ENCODE measurements around the gene NXPE2.
"Not testable (repeated sequence)": the region's sequence is repeated elsewhere in the genome, so short reads cannot be mapped to it uniquely, and the experiment has no call there.

The NXPE2 gene

DNA sequence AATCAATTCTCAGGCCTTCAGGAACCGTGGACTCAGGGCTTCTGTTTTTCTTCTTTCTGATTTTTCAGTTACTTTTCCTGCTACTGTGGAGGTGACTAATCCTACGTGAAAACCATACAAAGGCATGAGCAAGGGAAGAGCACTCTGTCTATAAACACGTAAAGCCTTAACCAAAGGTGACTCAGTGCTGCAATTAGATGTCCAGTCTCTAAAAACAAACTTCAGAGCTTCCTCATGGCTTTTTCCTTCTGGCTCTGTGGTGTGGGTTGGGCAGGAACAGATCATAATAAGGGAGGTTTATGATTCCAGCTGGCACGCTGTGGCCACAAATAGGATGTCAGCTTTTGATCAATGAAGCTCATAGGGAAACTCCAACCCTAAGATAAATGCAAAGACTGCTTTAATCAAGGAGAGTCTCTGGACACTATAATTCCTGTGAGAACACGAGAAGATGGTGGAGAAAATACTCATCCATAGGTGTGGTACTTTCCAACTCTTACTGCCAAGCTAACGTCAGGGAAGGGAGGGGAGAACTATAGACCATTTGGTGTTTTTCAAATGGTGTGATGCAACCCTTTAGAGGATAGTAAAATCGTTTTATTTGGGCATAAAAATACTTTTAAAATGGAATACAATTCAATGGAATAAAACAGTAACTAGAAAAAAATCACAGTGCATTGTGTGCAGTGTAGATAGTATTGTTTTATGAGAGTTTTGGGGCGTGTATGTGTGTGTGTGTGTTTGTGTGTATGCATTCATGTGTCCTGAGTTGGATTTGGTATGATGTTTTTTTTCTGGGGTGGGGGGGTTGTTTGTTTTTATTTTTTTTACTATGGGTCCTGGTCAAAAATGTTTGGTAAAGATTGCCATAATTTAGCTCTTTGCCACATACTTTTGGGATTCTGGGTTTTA, at the start of gene NXPE2:
Gene NXPE2 (plus strand): TSS at position 403 of the 912 bp plus-strand sequence. CDS start 49 bp downstream, at position 452.
- no peak for DNase-seq (ENCODE audit: low read depth in 1 of 2, low spot score in 1 of 2)

DNA sequence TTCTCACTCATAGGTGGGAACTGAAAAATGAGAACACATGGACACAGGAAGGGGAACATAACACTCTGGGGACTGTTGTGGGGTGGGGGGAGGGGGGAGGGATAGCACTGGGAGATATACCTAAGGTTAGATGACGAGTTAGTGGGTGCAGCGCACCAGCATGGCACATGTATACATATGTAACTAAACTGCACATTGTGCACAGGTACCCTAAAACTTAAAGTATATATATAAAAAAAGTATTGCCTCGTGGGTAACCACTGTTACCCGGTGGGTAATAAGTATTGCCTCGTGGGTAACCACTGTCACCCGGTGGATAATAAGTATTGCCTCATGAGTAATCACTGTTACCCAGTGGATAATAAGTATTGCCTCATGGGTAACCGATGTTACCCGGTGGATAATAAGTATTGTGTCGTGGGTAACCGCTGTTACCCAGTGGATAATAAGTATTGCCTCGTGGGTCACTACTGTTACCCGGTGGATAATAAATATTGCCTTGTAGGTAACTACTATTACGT, 46.8 kb upstream of the NXPE2 start:
- DNase-seq (ENCODE audit: low read depth in 1 of 2, low spot score in 1 of 2): not testable (repeated sequence)

DNA sequence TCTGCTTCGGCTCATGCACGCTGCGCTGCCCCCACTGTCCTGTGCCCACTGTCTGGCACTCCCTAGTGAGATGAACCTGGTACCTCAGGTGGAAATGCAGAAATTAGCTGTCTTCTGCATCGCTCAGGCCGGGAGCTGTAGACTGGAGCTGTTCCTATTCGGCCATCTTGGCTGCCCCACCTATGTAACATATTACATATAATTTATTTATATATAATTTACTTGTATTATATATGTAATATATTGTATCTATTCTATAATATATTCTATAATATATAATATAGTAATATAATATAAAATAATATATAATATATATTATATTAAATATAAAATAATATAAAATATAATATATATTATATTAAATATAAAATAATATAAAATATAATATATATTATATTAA, 38.9 kb upstream of the NXPE2 start:
- not testable (repeated sequence) for DNase-seq (ENCODE audit: low read depth in 1 of 2, low spot score in 1 of 2)

DNA sequence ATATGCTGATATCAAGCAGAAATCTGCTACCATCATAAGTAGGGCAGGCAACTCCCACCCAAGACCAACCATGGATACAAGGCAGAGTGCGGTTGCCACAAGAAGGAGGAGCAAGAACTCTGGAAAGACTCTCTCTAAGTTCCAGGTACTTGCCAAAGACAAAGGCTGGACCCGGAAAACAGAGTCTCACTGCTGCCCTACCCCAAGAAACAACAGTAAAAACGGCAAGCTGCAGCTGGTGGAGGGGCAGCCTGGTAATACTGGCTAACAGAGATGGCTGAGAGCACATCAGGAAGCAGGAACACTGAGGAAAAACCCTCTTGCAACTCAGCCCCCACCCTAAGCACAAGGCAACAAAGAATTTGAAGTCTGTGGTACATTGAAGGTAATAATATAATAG, 27.7 kb upstream of the NXPE2 start:
- DNase-seq (ENCODE audit: low read depth in 1 of 2, low spot score in 1 of 2): no peak

DNA sequence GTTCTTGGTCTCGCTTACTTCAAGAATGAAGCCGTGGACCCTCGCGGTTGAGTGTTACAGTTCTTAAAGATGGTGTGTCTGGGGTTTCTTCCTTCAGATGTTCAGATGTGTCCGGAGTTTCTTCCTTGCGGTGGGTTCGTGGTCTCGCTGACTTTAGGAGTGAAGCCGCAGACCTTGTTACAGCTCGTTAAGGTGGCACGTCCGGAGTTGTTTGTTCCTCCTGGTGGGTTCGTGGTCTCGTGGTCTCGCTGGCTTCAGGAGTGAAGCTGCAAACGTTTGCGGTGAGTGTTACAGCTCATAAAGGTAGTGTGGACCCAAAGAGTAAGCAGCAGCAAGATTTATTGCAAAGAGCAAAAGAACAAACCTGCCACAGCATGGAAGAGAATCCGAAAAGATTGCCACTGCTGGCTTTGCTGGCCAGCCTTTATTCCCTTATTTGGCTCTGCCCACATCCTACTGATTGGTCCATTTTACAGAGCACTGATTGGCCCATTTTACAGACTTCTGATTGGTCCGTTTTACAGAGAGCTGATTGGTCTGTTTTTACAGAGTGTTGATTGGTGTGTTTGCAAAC, 27.1 kb upstream of the NXPE2 start:
- DNase-seq (ENCODE audit: low read depth in 1 of 2, low spot score in 1 of 2): no peak

DNA sequence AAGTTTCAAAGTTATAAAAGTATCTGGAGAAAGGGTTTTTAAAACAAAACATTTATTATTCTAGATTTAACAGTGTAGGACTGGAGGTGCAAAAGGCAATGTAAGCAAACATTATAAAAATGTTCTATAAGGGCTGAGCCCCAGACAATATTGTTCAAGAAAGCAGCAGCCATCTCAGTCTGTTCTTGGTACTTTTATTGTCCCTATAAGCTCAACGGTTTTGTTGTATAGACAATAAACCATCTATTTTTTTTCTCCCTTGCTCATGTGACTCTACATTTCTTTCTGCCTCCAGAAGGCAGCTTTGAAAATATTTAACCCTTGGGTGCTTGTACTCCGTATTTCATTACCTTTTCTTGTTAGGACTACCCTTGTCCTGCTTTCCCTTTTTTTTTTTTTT, 25.2 kb upstream of the NXPE2 start:
- no peak for DNase-seq (ENCODE audit: low read depth in 1 of 2, low spot score in 1 of 2)

DNA sequence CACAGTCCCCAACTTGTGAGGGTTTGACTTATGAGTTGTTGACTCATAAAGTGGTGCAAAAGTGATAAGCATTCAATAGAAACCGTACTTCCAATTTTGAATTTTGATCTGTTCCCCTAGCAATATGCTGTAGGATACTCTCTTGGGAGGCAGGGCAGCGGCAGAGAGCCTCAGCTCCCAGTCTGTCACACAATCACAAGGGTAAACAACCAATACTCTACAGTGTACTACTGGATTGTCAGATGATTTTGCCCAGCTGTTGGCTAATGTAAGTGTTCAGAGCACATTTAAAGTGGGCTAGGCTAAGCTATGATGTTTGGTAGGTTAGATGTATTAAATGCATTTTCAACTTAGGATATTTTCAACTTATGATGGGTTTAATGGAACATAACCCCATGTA, 13.7 kb upstream of the NXPE2 start:
- no peak for DNase-seq (ENCODE audit: low read depth in 1 of 2, low spot score in 1 of 2)

DNA sequence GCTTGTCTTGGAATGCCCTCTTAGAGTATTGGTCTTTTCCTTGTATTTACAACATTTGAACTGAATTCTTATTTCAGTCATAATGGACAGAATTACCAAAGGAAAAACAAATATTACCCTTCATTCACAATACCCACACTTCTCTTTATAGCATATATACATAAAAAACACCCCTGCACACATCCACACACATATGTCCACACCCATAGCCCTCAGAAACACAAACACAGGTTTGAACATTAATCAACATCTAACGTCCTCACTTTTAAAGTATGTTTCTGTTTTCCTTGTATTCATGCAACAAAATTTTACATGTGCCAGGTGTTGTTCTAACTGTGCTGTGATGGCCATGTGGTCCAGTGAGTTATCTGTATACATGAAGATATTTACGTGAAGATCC, 11.6 kb upstream of the NXPE2 start:
- DNase-seq (ENCODE audit: low read depth in 1 of 2, low spot score in 1 of 2): no peak

DNA sequence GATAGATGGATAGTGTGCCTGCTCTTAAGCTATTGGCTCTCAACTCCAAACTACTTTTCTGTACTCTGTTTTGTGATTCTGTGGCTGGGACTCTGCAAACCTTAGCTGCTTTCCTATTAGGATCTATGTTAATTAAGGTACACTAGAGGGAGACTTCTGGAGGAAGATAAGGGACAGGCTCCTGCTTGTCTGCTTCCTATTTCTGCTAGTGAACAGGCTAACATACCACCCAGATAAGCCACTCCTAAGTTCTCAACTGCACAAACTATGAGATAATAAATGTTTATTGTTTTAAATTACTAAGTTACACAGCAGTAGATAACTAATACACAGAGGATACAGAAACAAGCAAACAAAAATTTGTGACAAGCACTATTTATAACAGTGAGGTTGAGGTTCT, 10.2 kb upstream of the NXPE2 start:
- DNase-seq (ENCODE audit: low read depth in 1 of 2, low spot score in 1 of 2): no peak

DNA sequence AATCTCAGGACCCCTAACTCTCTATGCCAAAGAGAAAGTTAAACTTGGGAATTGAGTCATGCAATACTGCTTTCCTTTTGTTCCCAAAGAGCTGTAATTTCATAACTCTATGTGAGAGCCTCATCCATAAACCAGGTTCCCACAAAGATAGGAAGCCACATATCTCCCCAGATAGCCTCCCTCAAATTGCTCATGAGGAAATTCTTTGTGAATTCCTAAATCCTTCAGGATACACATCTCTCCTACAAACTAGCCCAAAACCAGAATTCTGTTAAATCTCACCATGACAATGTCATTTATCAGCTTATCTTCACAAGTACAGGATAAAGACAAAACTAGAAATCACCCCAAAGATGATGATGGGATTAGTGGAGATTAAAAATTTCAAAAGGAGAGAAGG, 4.7 kb upstream of the NXPE2 start:
- DNase-seq (ENCODE audit: low read depth in 1 of 2, low spot score in 1 of 2): no peak

DNA sequence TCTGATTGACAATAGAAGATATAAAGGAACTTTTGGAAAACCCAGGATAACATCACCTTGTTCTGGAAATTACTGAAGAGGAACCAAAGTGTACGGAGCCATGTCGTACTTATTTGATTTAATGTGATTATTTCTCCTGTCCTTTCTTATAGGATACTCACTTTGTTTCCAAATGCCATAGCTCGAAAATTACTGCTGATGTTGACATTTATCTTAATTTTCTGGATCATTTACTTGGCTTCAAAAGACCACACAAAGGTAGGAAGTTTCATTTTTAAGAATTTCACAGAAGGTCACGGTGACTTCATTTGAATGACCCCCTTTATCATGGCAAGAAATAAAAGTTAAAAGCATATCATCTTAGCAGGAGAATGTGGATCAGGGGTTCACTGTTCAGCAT, 1.2 kb downstream of the NXPE2 start:
- DNase-seq (ENCODE audit: low read depth in 1 of 2, low spot score in 1 of 2): no peak

DNA sequence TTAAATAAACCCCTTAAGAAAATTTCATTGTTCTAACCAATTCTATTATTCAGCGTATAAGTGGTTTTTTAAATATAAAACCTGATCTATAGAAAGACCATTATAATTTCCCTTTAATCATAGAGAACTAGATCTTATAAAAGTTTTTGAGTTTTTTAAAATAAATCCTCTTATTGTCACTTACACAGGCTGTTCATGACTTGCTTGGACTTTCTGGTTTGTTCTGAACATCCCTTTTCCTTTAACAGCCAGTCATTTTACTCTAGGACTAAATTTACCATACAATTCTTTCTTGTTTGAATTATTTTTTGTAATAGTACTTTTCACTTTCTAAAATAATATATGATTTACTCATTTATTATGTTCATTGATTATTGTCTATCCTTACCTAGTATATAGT, 4.7 kb downstream of the NXPE2 start:
- no peak for DNase-seq (ENCODE audit: low read depth in 1 of 2, low spot score in 1 of 2)

DNA sequence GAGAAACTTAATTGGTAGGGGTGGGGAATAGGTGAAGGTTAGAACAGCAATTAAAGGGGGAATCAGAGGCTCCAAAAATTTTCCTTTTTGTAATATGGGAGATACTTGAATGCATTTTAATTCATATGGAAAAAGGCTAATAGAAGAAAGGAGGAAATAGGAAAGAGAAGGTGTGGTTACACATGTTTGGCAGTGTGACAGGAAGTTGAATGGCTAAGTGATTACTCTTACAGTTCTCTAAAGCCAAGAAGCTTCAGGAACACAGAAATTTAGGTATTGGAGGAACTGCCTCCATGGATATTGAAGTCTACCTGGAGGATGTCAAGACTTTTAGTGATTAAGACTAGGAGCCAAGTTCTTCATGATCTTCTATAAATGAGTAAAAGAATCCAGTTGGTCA, 6.3 kb downstream of the NXPE2 start:
- no peak for DNase-seq (ENCODE audit: low read depth in 1 of 2, low spot score in 1 of 2)

DNA sequence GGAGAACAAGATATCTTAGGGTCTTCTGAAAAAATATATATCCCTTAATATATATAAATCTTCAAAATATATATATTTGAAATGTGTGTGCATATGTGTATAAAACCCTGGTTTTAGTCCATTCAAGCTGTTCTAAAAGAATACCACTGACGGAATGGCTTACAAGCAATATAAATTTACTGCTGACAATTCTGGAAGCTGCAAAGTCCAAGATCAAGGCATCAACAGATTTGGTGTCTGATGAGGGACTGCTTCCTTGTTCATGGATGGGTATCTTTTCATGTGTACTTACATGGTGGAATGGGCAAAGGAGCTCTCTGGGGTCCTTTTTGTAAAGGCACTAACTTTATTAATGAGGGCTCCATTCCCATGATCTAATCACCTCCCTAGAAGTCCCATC, 6.8 kb downstream of the NXPE2 start:
- DNase-seq (ENCODE audit: low read depth in 1 of 2, low spot score in 1 of 2): no peak

DNA sequence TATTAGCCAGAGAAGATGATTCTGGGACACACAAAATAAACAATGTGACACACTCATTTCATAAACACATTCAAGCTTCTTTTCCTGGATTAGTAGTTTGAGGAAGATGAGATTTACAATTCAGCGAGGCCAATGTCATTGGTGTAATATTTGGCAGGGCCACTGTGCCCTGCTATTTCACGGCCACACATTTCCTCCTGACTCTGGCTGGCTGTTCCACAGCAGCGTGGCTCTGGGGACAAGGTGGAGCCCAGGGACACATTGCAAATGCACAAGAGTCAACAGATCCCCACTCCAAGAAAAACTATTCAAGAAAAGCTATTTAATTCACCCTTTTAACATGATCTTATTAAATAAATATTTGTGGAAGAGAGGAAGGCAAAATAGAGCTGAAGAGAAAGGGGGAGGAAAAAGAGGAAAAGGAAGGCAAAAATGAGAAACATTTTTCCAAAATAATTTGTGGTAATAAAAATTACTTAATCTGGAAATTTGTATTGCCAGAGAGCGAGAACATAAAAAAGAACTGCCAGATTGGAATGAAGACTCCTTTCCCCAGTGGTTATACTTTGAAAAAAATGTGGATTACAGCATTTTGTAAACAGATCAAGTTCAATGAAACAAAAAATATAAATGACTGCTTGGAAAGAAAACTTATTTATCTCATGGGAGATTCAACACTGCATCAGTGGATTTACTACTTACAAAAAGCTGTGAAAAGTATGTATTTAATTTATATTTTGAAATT, 27.1 kb downstream of the NXPE2 start:
- DNase-seq (ENCODE audit: low read depth in 1 of 2, low spot score in 1 of 2): no peak

DNA sequence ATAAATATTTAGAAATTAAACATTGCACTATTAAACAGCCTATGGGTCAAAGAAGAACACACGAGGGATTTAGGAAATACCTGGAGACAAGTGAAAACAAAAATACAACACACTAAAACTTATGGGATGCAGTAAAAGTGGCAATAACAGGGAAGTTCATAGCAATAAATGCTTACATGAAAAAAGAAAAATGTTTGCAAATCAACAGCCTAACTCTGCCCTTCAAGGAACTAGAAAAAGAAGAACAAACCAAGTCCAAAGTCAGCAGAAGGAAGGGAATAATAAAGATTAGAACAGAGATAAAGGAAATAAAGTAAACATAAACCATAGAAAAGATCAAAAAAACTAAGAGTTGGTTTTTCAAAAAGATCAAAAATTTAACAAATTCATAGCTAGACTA, 31.6 kb downstream of the NXPE2 start:
- DNase-seq (ENCODE audit: low read depth in 1 of 2, low spot score in 1 of 2): no peak

DNA sequence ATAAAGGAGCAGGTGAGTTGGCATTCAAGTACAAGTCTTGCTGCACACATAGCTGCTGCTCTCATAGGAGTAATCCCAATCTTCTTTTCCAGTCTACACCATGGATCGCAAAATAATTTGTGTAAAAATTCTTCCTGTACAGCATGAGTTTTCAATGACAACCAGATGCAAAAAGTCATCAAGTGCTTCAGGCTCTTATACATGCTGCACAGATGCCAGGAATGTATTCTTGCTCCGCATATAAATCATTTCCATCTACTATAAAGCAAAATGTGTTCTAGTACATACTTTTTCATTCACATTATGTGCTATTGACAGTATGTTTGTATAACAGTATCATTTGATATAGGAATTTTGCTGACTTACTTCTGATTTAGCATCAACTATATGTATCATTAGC, 35.4 kb downstream of the NXPE2 start:
- no peak for DNase-seq (ENCODE audit: low read depth in 1 of 2, low spot score in 1 of 2)

DNA sequence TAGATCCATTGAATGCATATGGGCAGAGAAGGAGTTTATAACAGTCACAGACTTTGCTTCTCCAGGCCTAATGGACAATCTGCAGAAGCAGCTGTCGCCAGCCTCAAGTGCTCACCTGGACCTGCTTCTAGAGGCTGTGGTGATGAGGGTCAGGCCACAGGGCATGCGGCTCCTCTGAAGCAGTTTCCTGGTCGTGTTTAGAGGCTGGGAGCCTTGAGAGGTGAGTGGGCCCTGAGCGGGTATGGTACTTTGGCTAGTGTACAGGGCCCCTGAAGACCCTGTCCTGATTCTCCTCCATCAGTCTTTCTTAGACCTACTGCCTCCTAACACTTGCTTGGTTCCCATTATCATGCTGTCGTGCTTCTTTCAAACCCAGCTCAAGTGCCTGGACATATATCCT, 41.2 kb downstream of the NXPE2 start:
- no peak for DNase-seq (ENCODE audit: low read depth in 1 of 2, low spot score in 1 of 2)

DNA sequence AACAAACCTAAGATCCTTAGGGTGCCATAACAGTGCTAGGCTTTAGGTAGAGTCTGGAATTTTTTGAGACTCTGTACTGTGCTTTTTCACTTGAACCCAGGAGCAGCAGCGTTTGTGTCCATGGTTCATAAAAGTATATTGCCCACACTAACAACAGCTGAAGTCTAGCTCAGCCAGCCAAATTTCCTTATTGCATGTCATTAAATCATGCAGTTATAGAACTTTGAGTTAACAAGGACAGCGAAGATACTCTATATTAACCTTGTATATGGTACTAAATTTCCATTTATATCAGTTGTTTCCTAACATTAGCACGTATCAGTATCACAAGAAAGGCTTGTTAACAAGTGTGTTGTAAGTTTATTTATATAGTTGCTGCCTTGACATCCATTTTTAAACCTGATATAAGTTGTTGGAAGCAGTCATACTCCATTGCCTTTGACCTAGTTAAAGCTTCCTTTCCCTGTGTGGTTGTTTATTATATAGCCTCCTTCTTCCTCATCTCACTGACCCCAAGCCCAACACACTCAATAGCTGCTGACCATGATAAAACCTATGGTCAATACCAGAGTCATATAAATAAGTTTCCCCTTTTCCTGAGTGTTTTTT, 46.7 kb downstream of the NXPE2 start:
- DNase-seq (ENCODE audit: low read depth in 1 of 2, low spot score in 1 of 2): no peak

DNA sequence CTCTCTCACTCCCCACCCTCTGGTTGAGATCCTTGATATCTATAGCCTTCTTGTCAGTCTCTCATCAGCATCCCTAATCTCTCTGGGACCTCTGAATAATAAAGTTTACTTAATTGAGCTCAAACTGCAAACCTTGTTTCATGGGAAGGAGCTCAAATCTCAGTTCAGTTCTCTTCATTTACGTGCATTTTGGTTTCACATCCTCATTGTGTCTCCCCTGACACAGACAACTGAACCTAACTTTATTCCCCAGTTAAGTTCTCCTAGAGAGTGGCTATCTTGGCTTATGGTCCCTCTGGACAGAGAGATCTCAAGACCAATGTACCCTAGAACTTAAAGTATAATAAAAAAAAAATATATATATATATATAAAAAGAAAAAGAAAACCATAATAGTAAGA, 47.3 kb downstream of the NXPE2 start:
- DNase-seq (ENCODE audit: low read depth in 1 of 2, low spot score in 1 of 2): no peak

DNA sequence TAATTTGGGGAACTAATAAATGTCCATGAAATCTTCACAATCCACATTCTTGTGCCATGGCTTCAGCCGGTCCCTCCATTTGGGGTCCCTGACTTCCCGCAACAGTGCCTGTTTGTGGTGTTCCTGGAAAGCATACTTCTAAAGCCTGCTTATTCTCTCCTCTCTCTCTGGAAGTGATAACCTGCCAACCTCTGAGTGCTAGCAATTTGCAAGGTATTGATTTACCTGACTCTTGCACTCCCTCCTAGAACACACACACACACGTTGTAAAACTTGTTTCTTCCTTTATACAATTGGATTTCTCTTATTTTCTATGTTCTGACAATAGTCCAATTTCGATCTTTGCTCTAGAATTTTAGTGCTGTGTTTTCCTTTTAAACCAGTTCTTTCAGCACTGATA, 58.5 kb downstream of the NXPE2 start:
- no peak for DNase-seq (ENCODE audit: low read depth in 1 of 2, low spot score in 1 of 2)

Data from activated CD4-positive, alpha-beta T cell treated with anti-CD3 and anti-CD28 coated beads, Interleukin-2, amount 50 U/mL, for 24 hours (primary cell).